GM18498 (cell line): ENCODE data around the gene UNC93B1.
"Not testable (repeated sequence)": the region's sequence is repeated elsewhere in the genome, so short reads cannot be mapped to it uniquely, and the experiment has no call there.

ENCODE experiments used
- ATAC-seq: cut with Tn5 transposase; IDR thresholded peaks from one replicate; pipeline ENCODE4 v1.9.1; 2021; ENCODE audit warnings: mild to moderate bottlenecking, moderate library complexity; ENCODE audit not compliant: unreplicated experiment

The UNC93B1 gene

DNA sequence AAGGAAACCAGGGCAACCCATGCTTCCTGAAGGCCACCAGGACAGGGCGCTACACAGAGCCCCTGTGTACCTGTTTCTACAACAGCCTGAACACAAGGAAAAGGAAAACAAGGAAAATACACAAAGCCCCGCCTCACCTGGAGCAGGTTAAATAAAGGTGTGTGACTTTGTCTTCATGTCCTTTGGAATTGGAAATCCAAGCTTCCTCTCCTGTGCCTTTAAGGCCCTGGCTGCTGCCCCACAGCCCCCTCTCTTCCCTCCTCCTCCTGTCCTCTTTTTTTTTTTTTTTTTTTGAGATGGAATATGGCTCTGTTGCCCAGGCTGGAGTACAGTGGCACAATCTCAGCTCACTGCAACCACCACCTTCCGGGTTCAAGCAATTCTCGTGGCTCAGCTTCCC lies 57.5 kb downstream of the UNC93B1 start:
- ATAC-seq: not testable (repeated sequence)

DNA sequence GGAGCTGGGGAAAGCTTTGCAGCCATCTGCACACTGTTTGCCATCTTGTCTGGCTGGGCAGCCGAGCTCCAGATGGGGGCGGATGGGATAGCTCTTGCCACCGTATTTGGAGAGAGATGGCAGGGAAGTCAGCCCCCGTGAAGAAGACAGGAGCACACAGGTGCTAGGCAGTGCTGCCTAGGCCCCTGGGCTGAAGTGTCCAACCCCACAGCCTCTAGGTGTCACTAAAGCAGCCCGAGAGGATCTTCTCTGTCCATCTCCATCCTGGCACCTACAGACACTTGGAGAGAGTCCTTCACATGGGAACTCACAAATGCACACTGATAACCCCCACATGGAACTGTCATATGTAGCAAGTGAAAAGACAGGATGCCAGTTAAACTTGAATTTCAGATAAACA lies 60.5 kb downstream of the UNC93B1 start:
- ATAC-seq: not testable (repeated sequence)
